GM23338 (cell line): ENCODE results near the gene PCBP4. TPM values are rescaled to one million over a fixed set of nuclear protein-coding genes. Genes with fewer than 3 reads are reported as not detected.

Experiments used
- ATAC-seq: fragments of 200-7000 bp; cut with Tn5 transposase; 3 replicates; pipeline ENCODE4 v1.9.1; 2020
- DNase-seq: peaks from one replicate; pipeline ENCODE4 v3.0.0-alpha.2; 2015; ENCODE audit warnings: low spot score
- H2AFZ ChIP-seq: fragments of 200-600 bp; sonication (generic); 2 replicates; pipeline ENCODE4 v1.8.0; 2016; ENCODE audit warnings: antibody characterized with exemption, mild to moderate bottlenecking, moderate library complexity
- H3F3A ChIP-seq: fragments of 200-600 bp; sonication (generic); replicated peaks from 2 replicates; pipeline ENCODE4 v1.8.0; 2017; ENCODE audit warnings: antibody characterized with exemption, mixed run types, low read depth
- H3K27ac ChIP-seq: fragments of 200-600 bp; sonication (generic); 2 replicates; pipeline ENCODE4 v1.6.1; 2016; ENCODE audit warnings: low read depth
- H3K27me3 ChIP-seq: fragments of 200-600 bp; sonication (generic); 2 replicates; pipeline ENCODE4 v1.8.0; 2016; ENCODE audit warnings: mild to moderate bottlenecking, mixed run types, moderate library complexity; ENCODE audit not compliant: insufficient read depth
- H3K36me3 ChIP-seq: fragments of 200-600 bp; sonication (generic); 2 replicates; pipeline ENCODE4 v1.8.0; 2016; ENCODE audit warnings: mild to moderate bottlenecking; ENCODE audit not compliant: insufficient read depth
- H3K4me1 ChIP-seq: fragments of 200-600 bp; sonication (generic); 2 replicates; pipeline ENCODE4 v1.8.0; 2016; ENCODE audit warnings: mild to moderate bottlenecking, moderate library complexity; ENCODE audit not compliant: insufficient read depth
- H3K4me2 ChIP-seq: fragments of 200-600 bp; sonication (generic); 2 replicates; pipeline ENCODE4 v1.7.1; 2017; ENCODE audit warnings: mixed run types
- H3K4me3 ChIP-seq: fragments of 200-600 bp; sonication (generic); 2 replicates; pipeline ENCODE4 v1.6.1; 2016; ENCODE audit warnings: mixed run types
- H3K79me2 ChIP-seq: fragments of 200-600 bp; sonication (generic); replicated peaks from 2 replicates; pipeline ENCODE4 v1.8.0; 2017; ENCODE audit warnings: mild to moderate bottlenecking; ENCODE audit not compliant: insufficient read depth
- H3K9me2 ChIP-seq: fragments of 200-600 bp; sonication (generic); 2 replicates; pipeline ENCODE4 v1.8.0; 2017; ENCODE audit not compliant: insufficient read depth
- H4K20me1 ChIP-seq: fragments of 200-600 bp; sonication (generic); replicated peaks from 2 replicates; pipeline ENCODE4 v1.8.0; 2017; ENCODE audit warnings: mild to moderate bottlenecking; ENCODE audit not compliant: insufficient read depth
- H3K27ac Mint-ChIP-seq: 2 replicates; pipeline ENCODE4 v1.8.0; 2020; ENCODE audit warnings: inconsistent platforms, mild to moderate bottlenecking, moderate library complexity, mixed read lengths
- H3K27me3 Mint-ChIP-seq: 3 replicates; pipeline ENCODE4 v1.8.0; 2022; ENCODE audit warnings: low read depth, mild to moderate bottlenecking, moderate library complexity, mixed read lengths, inconsistent platforms; ENCODE audit not compliant: insufficient read depth, poor library complexity
- H3K36me3 Mint-ChIP-seq: 3 replicates; pipeline ENCODE4 v1.8.0; 2021; ENCODE audit warnings: low read depth, mild to moderate bottlenecking, inconsistent platforms, moderate library complexity, mixed read lengths
- H3K4me1 Mint-ChIP-seq: 3 replicates; pipeline ENCODE4 v1.8.0; 2020; ENCODE audit warnings: mild to moderate bottlenecking, inconsistent platforms, mixed read lengths
- H3K4me3 Mint-ChIP-seq: 3 replicates; pipeline ENCODE4 v1.8.0; 2021; ENCODE audit warnings: moderate library complexity, mild to moderate bottlenecking, inconsistent platforms, mixed read lengths
- H3K9me3 Mint-ChIP-seq: 3 replicates; pipeline ENCODE4 v1.8.0; 2020; ENCODE audit warnings: moderate library complexity, mild to moderate bottlenecking, inconsistent platforms, mixed read lengths
- POLR2AphosphoS5 ChIP-seq: IDR thresholded peaks from 2 replicates; pipeline ENCODE4 v1.6.1; 2016; ENCODE audit warnings: antibody characterized with exemption, low read depth
- ZNF331 ChIP-seq: fragments of 250-450 bp; sonication (Bioruptor Pico); IDR thresholded peaks from 2 replicates; pipeline ENCODE4 v1.5.0; 2020; ENCODE audit warnings: low read depth, mild to moderate bottlenecking, moderate library complexity
- polyA plus RNA-seq: library from polyadenylated mRNA; unstranded; fragments of >200 nt; fragmentation: Nextera tagmentation; extraction: Ambion mirVana; gene quantifications from 2 replicates; pipeline ENCODE4 v1.2.1, GENCODE V29; 2016
- total RNA-seq: library from RNA; depleted of rRNA; stranded (reverse); fragments of >200 nt; shearing (Covaris generic); gene quantifications from 2 replicates; pipeline ENCODE4 v1.2.3, GENCODE V29; 2014
- TF ChIP-seq, protein P1 (sequence below), 2 experiments: fragments of 200-600 bp in 1 of 2; sonication (generic) in 1 of 2; conservative IDR thresholded peaks; 2 replicates each; pipeline versions ENCODE4 v1.5.1 to v1.6.1; 2016 to 2017; ENCODE audit warnings: antibody characterized with exemption in 2 of 2, low read depth in 2 of 2, mild to moderate bottlenecking in 2 of 2, moderate library complexity in 1 of 2

PCBP4 gene
- total and polyA plus RNA-seq, 2 experiments from 2014 or later = 11.8 to 37.6 TPM

DNA sequence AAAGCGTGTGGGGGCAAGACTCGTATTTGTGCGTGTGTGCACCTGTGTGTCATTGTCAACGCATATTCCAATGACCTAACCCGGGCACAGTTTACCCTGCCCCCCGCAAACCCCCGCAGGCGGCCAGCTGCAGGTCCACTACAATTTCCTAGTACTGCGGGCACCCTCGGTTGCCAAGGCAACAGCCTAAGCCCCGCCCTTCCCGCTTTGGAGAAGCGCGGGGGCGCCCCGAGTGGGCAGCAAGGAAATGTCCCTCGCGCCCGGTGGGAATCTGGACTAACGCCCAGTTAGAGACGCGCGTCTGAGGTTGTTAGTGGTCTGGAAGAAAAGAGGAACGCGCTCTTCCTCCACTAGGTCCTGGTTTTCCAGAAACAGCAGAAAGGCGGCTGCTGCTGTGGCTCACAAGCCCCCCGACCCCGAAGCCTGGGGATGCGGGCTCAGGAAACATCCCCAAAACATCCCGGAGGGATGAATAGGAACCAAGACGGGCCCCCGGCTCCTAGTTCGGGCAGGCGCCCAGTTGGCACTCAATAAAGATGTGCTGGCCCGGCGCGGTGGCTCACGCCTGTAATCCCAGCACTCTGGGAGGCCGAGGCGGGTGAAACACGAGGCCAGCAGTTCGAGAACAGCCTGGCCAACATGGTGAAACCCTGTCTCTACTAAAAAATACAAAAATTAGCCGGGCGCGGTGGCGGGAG, 8.7 kb upstream of the PCBP4 start:
- ATAC-seq = peak; percentile 2; the same call in 2 of the 3 replicates

DNA sequence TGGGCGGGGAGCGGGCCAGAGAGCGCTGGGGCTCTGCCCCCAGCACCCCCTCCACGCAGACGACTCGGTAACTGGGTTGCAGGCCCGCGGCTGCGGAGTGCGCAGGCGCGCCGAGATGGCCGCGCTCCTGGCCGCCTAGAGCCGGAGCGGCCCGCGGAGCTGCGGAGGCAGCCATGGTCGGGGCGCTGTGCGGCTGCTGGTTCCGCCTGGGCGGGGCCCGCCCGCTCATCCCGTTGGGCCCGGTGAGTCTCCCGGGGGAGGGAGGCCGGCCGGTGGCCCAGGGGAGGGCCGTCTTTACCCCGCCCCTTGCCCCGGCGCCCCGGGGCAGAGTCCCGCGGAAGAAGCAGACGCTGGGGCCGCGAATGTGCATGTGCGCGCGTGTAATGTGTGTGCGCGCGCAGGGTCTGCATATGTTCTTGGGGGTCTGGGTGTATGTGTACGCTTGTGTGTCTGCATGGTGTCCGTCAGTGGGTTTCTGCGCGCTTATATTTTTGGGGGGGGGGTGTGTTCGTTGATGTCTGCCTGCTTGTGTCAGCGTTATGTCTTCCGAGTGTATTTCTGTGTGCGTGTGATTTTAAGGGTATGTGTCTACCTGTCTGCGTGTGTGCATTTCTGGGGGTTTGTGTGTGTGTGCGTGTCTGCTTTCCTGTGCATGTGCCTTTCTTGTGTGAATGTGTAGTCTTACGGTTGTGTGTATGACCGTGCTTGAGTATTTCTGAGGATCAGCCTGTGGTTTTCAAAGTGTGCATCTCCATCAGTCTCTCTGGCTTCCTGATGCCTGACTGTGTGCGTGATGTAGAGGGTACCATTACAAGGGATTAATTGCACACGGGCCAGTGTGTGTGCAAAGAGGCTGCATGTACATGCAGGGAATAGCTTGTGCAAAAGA, 8.0 kb upstream of the PCBP4 start, which contains the start of gene ABHD14A:
TSS of gene ABHD14A (plus strand) at position 102 of the 889 bp plus-strand sequence. CDS start at position 174, 72 bp downstream.
- TF ChIP-seq, protein P1, sequence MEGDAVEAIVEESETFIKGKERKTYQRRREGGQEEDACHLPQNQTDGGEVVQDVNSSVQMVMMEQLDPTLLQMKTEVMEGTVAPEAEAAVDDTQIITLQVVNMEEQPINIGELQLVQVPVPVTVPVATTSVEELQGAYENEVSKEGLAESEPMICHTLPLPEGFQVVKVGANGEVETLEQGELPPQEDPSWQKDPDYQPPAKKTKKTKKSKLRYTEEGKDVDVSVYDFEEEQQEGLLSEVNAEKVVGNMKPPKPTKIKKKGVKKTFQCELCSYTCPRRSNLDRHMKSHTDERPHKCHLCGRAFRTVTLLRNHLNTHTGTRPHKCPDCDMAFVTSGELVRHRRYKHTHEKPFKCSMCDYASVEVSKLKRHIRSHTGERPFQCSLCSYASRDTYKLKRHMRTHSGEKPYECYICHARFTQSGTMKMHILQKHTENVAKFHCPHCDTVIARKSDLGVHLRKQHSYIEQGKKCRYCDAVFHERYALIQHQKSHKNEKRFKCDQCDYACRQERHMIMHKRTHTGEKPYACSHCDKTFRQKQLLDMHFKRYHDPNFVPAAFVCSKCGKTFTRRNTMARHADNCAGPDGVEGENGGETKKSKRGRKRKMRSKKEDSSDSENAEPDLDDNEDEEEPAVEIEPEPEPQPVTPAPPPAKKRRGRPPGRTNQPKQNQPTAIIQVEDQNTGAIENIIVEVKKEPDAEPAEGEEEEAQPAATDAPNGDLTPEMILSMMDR (conservative IDR thresholded peaks at IDR 0.05; ENCODE audit: low read depth in 2 of 2) = no peak
- peak; percentile 58 for TF ChIP-seq POLR2AphosphoS5
- Histone ChIP-seq H3K4me1 (peaks cover 17% of the 10 kb centered on the region), H3K27ac (no peak within 1 kb of the TSS), H3K9me2 (no peaks in the 10 kb centered on the region), H4K20me1 (no peaks in the 10 kb centered on the region), H3K36me3 (no peaks in the 10 kb centered on the region), H2AFZ (peak within 1 kb of the TSS; percentile 96), H3K4me3 (peak within 1 kb of the TSS; percentile 79), H3K27me3 (peaks cover 38% of the 10 kb centered on the region), H3K79me2 (no peaks in the 10 kb centered on the region), H3K4me2 (peak within 1 kb of the TSS; percentile 91), H3F3A (peaks cover 24% of the 10 kb centered on the region)
- Mint-ChIP-seq H3K9me3 (no peaks in the 10 kb centered on the region; the same call in 2 of the 3 replicates), H3K27me3 (peaks cover 35% of the 10 kb centered on the region), H3K4me3 (peak within 1 kb of the TSS; percentile 83), H3K4me1 (peaks cover 22% of the 10 kb centered on the region), H3K36me3 (no peaks in the 10 kb centered on the region; the same call in 1 of the 3 replicates), H3K27ac (0 out of 2 replicates have a peak within 1 kb of the TSS, but pooled peaks have one; percentile 24)
- DNase-seq = peak; percentile 75
- peak; percentile 77 for ATAC-seq

More for the DNA sequence above, 8.7 kb upstream of the PCBP4 start:
- peak; percentile 78 for DNase-seq
- Mint-ChIP-seq H3K27ac (no peak overlapping the region), H3K4me1 (peaks cover 14% of the 10 kb centered on the region), H3K4me3 (peak overlapping the region; percentile 66), H3K9me3 (no peaks in the 10 kb centered on the region; the same call in 2 of the 3 replicates), H3K27me3 (peaks cover 35% of the 10 kb centered on the region), H3K36me3 (no peaks in the 10 kb centered on the region; the same call in 2 of the 3 replicates)
- peaks cover 17% of the 10 kb centered on the region for H3K4me1 ChIP-seq
- H3F3A ChIP-seq = peaks cover 24% of the 10 kb centered on the region
- no peaks in the 10 kb centered on the region for H3K36me3 ChIP-seq
- peaks cover 38% of the 10 kb centered on the region for H3K27me3 ChIP-seq
- no peak overlapping the region for H3K27ac ChIP-seq
- TF ChIP-seq ZNF331 (CRISPR knock-in tag) = no peak
- TF ChIP-seq, protein P1 (conservative IDR thresholded peaks at IDR 0.05; ENCODE audit: low read depth in 2 of 2) = peak in 1 of 2 experiments; percentile 34; a peak in 2 of 4 replicates
- H3K4me2 ChIP-seq = peak overlapping the region; percentile 91
- H3K79me2 ChIP-seq = no peaks in the 10 kb centered on the region
- H2AFZ ChIP-seq = 0 out of 2 replicates have a peak overlapping the region, but pooled peaks have one; percentile 96
- H4K20me1 ChIP-seq = no peaks in the 10 kb centered on the region
- no peaks in the 10 kb centered on the region for H3K9me2 ChIP-seq
- peak overlapping the region; percentile 79 for H3K4me3 ChIP-seq
